Measurements from ENCODE around the gene ATG12.

DNA sequence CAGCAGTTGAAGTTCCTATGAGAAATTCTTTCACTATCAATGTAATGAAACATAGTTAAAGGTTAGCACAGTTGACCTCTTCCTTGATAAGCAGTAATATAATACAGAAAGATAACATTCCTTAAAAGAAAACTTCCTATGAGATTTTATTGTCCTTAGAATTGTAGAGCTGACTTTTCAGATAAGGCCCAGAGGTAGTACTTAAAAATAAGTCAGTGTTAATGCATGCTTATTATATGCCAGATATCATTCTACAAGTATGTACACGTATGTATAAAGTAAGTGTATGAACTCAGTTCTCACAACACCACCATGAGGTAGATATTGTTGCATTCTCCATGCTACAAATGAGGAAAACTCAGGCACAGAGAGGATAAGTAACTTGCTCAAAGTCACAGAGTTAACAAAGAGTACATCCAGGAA, 15.7 kb upstream of the ATG12 start:
- TF ChIP-seq, protein P1, sequence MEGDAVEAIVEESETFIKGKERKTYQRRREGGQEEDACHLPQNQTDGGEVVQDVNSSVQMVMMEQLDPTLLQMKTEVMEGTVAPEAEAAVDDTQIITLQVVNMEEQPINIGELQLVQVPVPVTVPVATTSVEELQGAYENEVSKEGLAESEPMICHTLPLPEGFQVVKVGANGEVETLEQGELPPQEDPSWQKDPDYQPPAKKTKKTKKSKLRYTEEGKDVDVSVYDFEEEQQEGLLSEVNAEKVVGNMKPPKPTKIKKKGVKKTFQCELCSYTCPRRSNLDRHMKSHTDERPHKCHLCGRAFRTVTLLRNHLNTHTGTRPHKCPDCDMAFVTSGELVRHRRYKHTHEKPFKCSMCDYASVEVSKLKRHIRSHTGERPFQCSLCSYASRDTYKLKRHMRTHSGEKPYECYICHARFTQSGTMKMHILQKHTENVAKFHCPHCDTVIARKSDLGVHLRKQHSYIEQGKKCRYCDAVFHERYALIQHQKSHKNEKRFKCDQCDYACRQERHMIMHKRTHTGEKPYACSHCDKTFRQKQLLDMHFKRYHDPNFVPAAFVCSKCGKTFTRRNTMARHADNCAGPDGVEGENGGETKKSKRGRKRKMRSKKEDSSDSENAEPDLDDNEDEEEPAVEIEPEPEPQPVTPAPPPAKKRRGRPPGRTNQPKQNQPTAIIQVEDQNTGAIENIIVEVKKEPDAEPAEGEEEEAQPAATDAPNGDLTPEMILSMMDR (optimal IDR thresholded peaks at IDR 0.05 in 1 of 3, IDR thresholded peaks at IDR 0.05 in 1 of 3, conservative IDR thresholded peaks at IDR 0.05 in 1 of 3; ENCODE audit: extremely low read depth in 1 of 3, insufficient read depth in 2 of 3, low read length in 3 of 3) = no peak
- TF ChIP-seq EZH2 (IDR thresholded peaks at IDR 0.05; ENCODE audit: low read length) = no peak

Data from keratinocyte (primary cell).